GM23338 (cell line): ENCODE results near the gene ASCL2. TPM values are rescaled to one million over a fixed set of nuclear protein-coding genes. Genes with fewer than 3 reads are reported as not detected.

Source experiments
- ATAC-seq: fragments of 200-7000 bp; cut with Tn5 transposase; 3 replicates; pipeline ENCODE4 v1.9.1; 2020
- DNase-seq: peaks from one replicate; pipeline ENCODE4 v3.0.0-alpha.2; 2015; ENCODE audit warnings: low spot score
- H2AFZ ChIP-seq: fragments of 200-600 bp; sonication (generic); 2 replicates; pipeline ENCODE4 v1.8.0; 2016; ENCODE audit warnings: antibody characterized with exemption, mild to moderate bottlenecking, moderate library complexity
- H3F3A ChIP-seq: fragments of 200-600 bp; sonication (generic); replicated peaks from 2 replicates; pipeline ENCODE4 v1.8.0; 2017; ENCODE audit warnings: antibody characterized with exemption, mixed run types, low read depth
- H3K27ac ChIP-seq: fragments of 200-600 bp; sonication (generic); 2 replicates; pipeline ENCODE4 v1.6.1; 2016; ENCODE audit warnings: low read depth
- H3K27me3 ChIP-seq: fragments of 200-600 bp; sonication (generic); 2 replicates; pipeline ENCODE4 v1.8.0; 2016; ENCODE audit warnings: mild to moderate bottlenecking, mixed run types, moderate library complexity; ENCODE audit not compliant: insufficient read depth
- H3K36me3 ChIP-seq: fragments of 200-600 bp; sonication (generic); 2 replicates; pipeline ENCODE4 v1.8.0; 2016; ENCODE audit warnings: mild to moderate bottlenecking; ENCODE audit not compliant: insufficient read depth
- H3K4me1 ChIP-seq: fragments of 200-600 bp; sonication (generic); 2 replicates; pipeline ENCODE4 v1.8.0; 2016; ENCODE audit warnings: mild to moderate bottlenecking, moderate library complexity; ENCODE audit not compliant: insufficient read depth
- H3K4me2 ChIP-seq: fragments of 200-600 bp; sonication (generic); 2 replicates; pipeline ENCODE4 v1.7.1; 2017; ENCODE audit warnings: mixed run types
- H3K4me3 ChIP-seq: fragments of 200-600 bp; sonication (generic); 2 replicates; pipeline ENCODE4 v1.6.1; 2016; ENCODE audit warnings: mixed run types
- H3K79me2 ChIP-seq: fragments of 200-600 bp; sonication (generic); replicated peaks from 2 replicates; pipeline ENCODE4 v1.8.0; 2017; ENCODE audit warnings: mild to moderate bottlenecking; ENCODE audit not compliant: insufficient read depth
- H3K9me2 ChIP-seq: fragments of 200-600 bp; sonication (generic); 2 replicates; pipeline ENCODE4 v1.8.0; 2017; ENCODE audit not compliant: insufficient read depth
- H4K20me1 ChIP-seq: fragments of 200-600 bp; sonication (generic); replicated peaks from 2 replicates; pipeline ENCODE4 v1.8.0; 2017; ENCODE audit warnings: mild to moderate bottlenecking; ENCODE audit not compliant: insufficient read depth
- H3K27ac Mint-ChIP-seq: 2 replicates; pipeline ENCODE4 v1.8.0; 2020; ENCODE audit warnings: inconsistent platforms, mild to moderate bottlenecking, moderate library complexity, mixed read lengths
- H3K27me3 Mint-ChIP-seq: 3 replicates; pipeline ENCODE4 v1.8.0; 2022; ENCODE audit warnings: low read depth, mild to moderate bottlenecking, moderate library complexity, mixed read lengths, inconsistent platforms; ENCODE audit not compliant: insufficient read depth, poor library complexity
- H3K36me3 Mint-ChIP-seq: 3 replicates; pipeline ENCODE4 v1.8.0; 2021; ENCODE audit warnings: low read depth, mild to moderate bottlenecking, inconsistent platforms, moderate library complexity, mixed read lengths
- H3K4me1 Mint-ChIP-seq: 3 replicates; pipeline ENCODE4 v1.8.0; 2020; ENCODE audit warnings: mild to moderate bottlenecking, inconsistent platforms, mixed read lengths
- H3K4me3 Mint-ChIP-seq: 3 replicates; pipeline ENCODE4 v1.8.0; 2021; ENCODE audit warnings: moderate library complexity, mild to moderate bottlenecking, inconsistent platforms, mixed read lengths
- H3K9me3 Mint-ChIP-seq: 3 replicates; pipeline ENCODE4 v1.8.0; 2020; ENCODE audit warnings: moderate library complexity, mild to moderate bottlenecking, inconsistent platforms, mixed read lengths
- NANOG ChIP-seq: IDR thresholded peaks from 2 replicates; pipeline ENCODE4 v1.6.1; 2016; ENCODE audit warnings: antibody characterized with exemption, borderline replicate concordance
- polyA plus RNA-seq: library from polyadenylated mRNA; unstranded; fragments of >200 nt; fragmentation: Nextera tagmentation; extraction: Ambion mirVana; gene quantifications from 2 replicates; pipeline ENCODE4 v1.2.1, GENCODE V29; 2016
- total RNA-seq: library from RNA; depleted of rRNA; stranded (reverse); fragments of >200 nt; shearing (Covaris generic); gene quantifications from 2 replicates; pipeline ENCODE4 v1.2.3, GENCODE V29; 2014
- TF ChIP-seq, protein P1 (sequence below): fragments of 250-450 bp; sonication (Bioruptor Pico); IDR thresholded peaks from 2 replicates; pipeline ENCODE4 v1.5.0; 2020; ENCODE audit warnings: mild to moderate bottlenecking, moderate library complexity
- TF ChIP-seq, protein P2 (sequence below): IDR thresholded peaks from one replicate; pipeline ENCODE4 v1.6.1; 2018; ENCODE audit warnings: antibody characterized with exemption; ENCODE audit not compliant: unreplicated experiment

The ASCL2 gene
- total and polyA plus RNA-seq, 2 experiments from 2014 or later, result 0.57 to 1.6 TPM

DNA sequence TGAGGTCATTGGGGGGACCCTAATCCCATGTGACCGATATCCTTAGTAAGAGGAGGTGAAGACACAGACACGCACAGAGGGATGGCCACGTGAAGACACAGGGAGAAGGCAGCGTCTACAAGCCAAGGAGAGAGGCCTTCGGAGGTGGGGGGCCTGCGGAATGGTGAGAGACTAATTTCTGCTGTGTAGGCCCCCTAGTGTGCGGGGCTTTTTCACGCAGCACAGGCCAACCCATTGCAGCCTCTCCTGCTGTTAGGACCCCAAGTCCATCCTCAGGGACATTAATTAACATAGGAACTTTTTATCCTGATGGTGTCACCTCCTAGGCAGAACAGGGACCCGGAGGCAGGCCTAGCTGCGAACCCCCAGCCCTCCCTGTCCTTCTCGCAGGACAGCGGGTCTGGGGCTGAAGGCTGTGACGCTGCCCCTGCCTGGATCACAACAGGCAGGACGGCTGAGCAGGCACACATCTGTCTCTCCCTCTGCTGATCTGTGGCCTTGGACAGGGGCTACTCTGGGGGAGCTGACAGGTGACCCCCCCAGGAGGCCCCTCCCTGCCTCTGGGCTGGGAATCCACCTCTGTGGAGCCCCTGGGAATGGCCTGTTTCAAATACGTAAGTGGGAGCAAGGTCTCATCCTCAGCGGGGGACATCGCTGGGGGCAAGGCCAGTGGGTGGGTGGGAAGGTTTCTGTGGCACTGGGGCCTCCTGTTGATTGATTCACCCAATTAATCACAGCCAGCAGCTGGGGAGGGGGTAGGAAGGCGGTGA, 7.9 kb downstream of the ASCL2 start:
- no peak overlapping the region for H3K27ac ChIP-seq
- no peak overlapping the region for H3K4me3 Mint-ChIP-seq
- H3K36me3 ChIP-seq, result no peaks in the 10 kb centered on the region
- no peaks in the 10 kb centered on the region for H3K4me1 ChIP-seq
- no peak overlapping the region for H3K4me2 ChIP-seq
- H3K4me3 ChIP-seq, result no peak overlapping the region
- H3K9me3 Mint-ChIP-seq, result no peaks in the 10 kb centered on the region
- no peak overlapping the region for H3K27ac Mint-ChIP-seq
- H2AFZ ChIP-seq, result no peak overlapping the region
- H3F3A ChIP-seq, result no peaks in the 10 kb centered on the region
- DNase-seq (no peak), ATAC-seq (peak; percentile 13; the same call in 1 of the 3 replicates)
- no peaks in the 10 kb centered on the region for H4K20me1 ChIP-seq
- H3K79me2 ChIP-seq, result no peaks in the 10 kb centered on the region
- H3K27me3 ChIP-seq, result peaks cover 4% of the 10 kb centered on the region
- no peaks in the 10 kb centered on the region for H3K36me3 Mint-ChIP-seq
- H3K4me1 Mint-ChIP-seq, result peaks cover 3% of the 10 kb centered on the region; the same call in 1 of the 3 replicates
- no peaks in the 10 kb centered on the region for H3K9me2 ChIP-seq
- TF ChIP-seq, protein P1, sequence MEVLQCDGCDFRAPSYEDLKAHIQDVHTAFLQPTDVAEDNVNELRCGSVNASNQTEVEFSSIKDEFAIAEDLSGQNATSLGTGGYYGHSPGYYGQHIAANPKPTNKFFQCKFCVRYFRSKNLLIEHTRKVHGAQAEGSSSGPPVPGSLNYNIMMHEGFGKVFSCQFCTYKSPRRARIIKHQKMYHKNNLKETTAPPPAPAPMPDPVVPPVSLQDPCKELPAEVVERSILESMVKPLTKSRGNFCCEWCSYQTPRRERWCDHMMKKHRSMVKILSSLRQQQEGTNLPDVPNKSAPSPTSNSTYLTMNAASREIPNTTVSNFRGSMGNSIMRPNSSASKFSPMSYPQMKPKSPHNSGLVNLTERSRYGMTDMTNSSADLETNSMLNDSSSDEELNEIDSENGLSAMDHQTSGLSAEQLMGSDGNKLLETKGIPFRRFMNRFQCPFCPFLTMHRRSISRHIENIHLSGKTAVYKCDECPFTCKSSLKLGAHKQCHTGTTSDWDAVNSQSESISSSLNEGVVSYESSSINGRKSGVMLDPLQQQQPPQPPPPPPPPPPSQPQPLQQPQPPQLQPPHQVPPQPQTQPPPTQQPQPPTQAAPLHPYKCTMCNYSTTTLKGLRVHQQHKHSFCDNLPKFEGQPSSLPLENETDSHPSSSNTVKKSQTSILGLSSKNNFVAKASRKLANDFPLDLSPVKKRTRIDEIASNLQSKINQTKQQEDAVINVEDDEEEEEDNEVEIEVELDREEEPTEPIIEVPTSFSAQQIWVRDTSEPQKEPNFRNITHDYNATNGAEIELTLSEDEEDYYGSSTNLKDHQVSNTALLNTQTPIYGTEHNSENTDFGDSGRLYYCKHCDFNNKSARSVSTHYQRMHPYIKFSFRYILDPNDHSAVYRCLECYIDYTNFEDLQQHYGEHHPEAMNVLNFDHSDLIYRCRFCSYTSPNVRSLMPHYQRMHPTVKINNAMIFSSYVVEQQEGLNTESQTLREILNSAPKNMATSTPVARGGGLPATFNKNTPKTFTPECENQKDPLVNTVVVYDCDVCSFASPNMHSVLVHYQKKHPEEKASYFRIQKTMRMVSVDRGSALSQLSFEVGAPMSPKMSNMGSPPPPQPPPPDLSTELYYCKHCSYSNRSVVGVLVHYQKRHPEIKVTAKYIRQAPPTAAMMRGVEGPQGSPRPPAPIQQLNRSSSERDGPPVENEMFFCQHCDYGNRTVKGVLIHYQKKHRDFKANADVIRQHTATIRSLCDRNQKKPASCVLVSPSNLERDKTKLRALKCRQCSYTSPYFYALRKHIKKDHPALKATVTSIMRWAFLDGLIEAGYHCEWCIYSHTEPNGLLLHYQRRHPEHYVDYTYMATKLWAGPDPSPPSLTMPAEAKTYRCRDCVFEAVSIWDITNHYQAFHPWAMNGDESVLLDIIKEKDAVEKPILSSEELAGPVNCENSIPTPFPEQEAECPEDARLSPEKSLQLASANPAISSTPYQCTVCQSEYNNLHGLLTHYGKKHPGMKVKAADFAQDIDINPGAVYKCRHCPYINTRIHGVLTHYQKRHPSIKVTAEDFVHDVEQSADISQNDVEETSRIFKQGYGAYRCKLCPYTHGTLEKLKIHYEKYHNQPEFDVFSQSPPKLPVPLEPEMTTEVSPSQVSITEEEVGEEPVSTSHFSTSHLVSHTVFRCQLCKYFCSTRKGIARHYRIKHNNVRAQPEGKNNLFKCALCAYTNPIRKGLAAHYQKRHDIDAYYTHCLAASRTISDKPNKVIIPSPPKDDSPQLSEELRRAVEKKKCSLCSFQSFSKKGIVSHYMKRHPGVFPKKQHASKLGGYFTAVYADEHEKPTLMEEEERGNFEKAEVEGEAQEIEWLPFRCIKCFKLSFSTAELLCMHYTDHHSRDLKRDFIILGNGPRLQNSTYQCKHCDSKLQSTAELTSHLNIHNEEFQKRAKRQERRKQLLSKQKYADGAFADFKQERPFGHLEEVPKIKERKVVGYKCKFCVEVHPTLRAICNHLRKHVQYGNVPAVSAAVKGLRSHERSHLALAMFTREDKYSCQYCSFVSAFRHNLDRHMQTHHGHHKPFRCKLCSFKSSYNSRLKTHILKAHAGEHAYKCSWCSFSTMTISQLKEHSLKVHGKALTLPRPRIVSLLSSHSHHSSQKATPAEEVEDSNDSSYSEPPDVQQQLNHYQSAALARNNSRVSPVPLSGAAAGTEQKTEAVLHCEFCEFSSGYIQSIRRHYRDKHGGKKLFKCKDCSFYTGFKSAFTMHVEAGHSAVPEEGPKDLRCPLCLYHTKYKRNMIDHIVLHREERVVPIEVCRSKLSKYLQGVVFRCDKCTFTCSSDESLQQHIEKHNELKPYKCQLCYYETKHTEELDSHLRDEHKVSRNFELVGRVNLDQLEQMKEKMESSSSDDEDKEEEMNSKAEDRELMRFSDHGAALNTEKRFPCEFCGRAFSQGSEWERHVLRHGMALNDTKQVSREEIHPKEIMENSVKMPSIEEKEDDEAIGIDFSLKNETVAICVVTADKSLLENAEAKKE, result no peak
- peaks cover 18% of the 10 kb centered on the region for H3K27me3 Mint-ChIP-seq

DNA sequence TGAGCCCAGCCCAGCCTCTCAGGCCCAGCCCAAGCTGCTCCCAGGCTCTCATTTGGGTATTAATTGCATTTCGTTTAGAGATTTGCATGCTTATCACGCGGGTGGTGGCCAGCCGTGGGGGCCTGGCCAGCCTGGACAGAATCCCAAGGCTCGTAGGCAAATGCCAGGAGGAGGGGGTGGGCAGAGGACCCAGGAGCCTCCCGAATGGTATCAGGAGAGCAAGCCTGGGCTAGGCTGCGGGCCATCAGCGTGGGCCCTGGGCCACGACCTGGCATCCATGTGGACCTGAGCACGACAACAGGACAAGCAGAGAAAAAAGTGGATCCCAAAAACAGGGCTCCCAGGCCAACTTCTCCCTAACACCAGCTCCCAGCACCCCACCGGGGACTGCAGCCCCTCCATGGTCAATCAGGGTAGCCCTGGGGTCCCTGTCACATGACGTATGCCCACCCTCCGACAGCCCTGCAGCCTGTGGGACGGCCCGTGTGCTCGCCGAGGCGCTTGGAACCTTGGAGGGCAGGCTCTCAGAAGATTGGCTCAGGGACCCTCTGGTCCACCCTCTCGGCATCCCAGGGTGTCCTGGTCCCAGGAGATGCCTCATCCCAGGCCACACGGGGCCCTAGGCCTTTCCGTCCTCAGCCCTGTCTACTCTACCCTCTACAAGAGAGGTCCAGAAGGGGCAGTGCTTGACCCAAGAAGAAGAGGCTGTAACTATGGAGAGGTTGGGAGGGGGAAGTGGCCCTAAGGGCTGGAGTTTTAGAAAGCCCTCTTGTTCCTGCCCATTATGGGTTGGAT, 8.8 kb downstream of the ASCL2 start:
- Mint-ChIP-seq H3K36me3 (no peaks in the 10 kb centered on the region), H3K4me1 (peaks cover 3% of the 10 kb centered on the region; the same call in 1 of the 3 replicates), H3K27ac (no peak overlapping the region), H3K27me3 (peaks cover 19% of the 10 kb centered on the region), H3K9me3 (no peaks in the 10 kb centered on the region), H3K4me3 (no peak overlapping the region)
- Histone ChIP-seq H3K27me3 (no peaks in the 10 kb centered on the region), H3K79me2 (no peaks in the 10 kb centered on the region), H3F3A (no peaks in the 10 kb centered on the region), H3K4me1 (no peaks in the 10 kb centered on the region), H3K36me3 (no peaks in the 10 kb centered on the region), H3K9me2 (no peaks in the 10 kb centered on the region), H3K4me3 (no peak overlapping the region), H4K20me1 (no peaks in the 10 kb centered on the region), H3K4me2 (no peak overlapping the region), H3K27ac (no peak overlapping the region), H2AFZ (no peak overlapping the region)
- ATAC-seq (no peak), DNase-seq (no peak)
- TF ChIP-seq, protein P2, sequence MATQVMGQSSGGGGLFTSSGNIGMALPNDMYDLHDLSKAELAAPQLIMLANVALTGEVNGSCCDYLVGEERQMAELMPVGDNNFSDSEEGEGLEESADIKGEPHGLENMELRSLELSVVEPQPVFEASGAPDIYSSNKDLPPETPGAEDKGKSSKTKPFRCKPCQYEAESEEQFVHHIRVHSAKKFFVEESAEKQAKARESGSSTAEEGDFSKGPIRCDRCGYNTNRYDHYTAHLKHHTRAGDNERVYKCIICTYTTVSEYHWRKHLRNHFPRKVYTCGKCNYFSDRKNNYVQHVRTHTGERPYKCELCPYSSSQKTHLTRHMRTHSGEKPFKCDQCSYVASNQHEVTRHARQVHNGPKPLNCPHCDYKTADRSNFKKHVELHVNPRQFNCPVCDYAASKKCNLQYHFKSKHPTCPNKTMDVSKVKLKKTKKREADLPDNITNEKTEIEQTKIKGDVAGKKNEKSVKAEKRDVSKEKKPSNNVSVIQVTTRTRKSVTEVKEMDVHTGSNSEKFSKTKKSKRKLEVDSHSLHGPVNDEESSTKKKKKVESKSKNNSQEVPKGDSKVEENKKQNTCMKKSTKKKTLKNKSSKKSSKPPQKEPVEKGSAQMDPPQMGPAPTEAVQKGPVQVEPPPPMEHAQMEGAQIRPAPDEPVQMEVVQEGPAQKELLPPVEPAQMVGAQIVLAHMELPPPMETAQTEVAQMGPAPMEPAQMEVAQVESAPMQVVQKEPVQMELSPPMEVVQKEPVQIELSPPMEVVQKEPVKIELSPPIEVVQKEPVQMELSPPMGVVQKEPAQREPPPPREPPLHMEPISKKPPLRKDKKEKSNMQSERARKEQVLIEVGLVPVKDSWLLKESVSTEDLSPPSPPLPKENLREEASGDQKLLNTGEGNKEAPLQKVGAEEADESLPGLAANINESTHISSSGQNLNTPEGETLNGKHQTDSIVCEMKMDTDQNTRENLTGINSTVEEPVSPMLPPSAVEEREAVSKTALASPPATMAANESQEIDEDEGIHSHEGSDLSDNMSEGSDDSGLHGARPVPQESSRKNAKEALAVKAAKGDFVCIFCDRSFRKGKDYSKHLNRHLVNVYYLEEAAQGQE, result no peak
- no peak for TF ChIP-seq NANOG
